Endothelial cell of umbilical vein (primary cell): ENCODE measurements around the gene GDI1.

ENCODE experiments used
- POLR2AphosphoS5 ChIP-seq: IDR thresholded peaks from 2 replicates; pipeline ENCODE4 v1.6.1; 2012; ENCODE audit warnings: low read depth, mild to moderate bottlenecking, control low read depth, low read length, moderate library complexity; ENCODE audit not compliant: insufficient read depth
- TF ChIP-seq, protein P1 (sequence below), 2 donors: IDR thresholded peaks; 1 replicate in 1 of 2; 2 replicates in 1 of 2; pipeline ENCODE4 v1.5.1; 2011; ENCODE audit warnings: low read length in 2 of 2, mild to moderate bottlenecking in 2 of 2, moderate library complexity in 2 of 2, control low read depth in 1 of 2, inconsistent platforms in 1 of 2, low read depth in 1 of 2; ENCODE audit not compliant: insufficient read depth in 1 of 2; ENCODE audit errors: extremely low read depth in 1 of 2

DNA sequence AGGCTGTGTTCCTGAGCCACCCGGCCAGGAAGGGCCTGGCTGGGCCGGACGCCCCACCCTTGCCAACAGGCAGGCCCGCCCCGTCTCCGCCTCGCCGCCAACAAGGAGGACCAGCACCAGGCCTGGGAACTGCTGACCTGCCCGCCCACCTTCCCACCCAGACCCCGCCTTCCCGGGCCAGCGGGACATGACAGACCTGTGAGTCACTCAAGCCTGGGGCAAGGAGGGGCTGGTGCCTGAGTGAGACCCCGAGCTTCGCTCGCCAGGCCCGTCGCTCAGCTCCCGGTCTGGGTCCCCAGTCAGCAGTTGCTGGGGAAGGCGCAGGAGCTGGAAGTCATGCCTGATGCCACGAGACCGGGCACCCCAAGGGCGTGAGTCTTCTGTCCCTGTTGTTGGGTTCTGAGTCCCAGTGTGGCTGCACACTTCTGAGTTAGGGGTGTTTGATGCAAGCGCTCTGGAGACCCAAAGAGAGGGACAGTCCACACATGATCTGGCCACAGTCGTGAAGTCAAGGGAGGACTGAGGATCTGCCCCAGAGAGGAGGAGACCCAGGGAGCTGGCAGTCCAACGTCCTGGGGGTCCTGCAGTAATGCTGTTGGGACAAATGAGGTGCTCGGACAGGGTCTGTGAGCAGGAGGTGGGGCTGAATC, 27.6 kb upstream of the GDI1 start, which contains the start of gene DNASE1L1:
- TF ChIP-seq, protein P1, sequence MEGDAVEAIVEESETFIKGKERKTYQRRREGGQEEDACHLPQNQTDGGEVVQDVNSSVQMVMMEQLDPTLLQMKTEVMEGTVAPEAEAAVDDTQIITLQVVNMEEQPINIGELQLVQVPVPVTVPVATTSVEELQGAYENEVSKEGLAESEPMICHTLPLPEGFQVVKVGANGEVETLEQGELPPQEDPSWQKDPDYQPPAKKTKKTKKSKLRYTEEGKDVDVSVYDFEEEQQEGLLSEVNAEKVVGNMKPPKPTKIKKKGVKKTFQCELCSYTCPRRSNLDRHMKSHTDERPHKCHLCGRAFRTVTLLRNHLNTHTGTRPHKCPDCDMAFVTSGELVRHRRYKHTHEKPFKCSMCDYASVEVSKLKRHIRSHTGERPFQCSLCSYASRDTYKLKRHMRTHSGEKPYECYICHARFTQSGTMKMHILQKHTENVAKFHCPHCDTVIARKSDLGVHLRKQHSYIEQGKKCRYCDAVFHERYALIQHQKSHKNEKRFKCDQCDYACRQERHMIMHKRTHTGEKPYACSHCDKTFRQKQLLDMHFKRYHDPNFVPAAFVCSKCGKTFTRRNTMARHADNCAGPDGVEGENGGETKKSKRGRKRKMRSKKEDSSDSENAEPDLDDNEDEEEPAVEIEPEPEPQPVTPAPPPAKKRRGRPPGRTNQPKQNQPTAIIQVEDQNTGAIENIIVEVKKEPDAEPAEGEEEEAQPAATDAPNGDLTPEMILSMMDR (IDR thresholded peaks at IDR 0.05; ENCODE audit: extremely low read depth in 1 of 2, insufficient read depth in 1 of 2, low read depth in 1 of 2, low read length in 2 of 2) = no peak
- peak; percentile 48 for TF ChIP-seq POLR2AphosphoS5
